GM18870 (cell line): ENCODE results near the gene JAZF1.

Source experiments
- ATAC-seq: cut with Tn5 transposase; IDR thresholded peaks from one replicate; pipeline ENCODE4 v1.9.1; 2021; ENCODE audit warnings: moderate library complexity; ENCODE audit not compliant: unreplicated experiment

JAZF1 gene

GRCh38 chr7:28180364-28181147 lies at the start of gene JAZF1:
JAZF1 (minus strand) TSS chr7:28180795.
- ATAC-seq, result no peak

GRCh38 chr7:28230261-28230660 lies 49.7 kb upstream of the JAZF1 start:
- ATAC-seq, result no peak

- no peak for ATAC-seq
These were observed 47.8 kb upstream of the JAZF1 start for GRCh38 chr7:28228396-28228795.

GRCh38 chr7:28226003-28226402 lies 45.4 kb upstream of the JAZF1 start:
- ATAC-seq, result no peak

GRCh38 chr7:28225576-28225975 lies 45.0 kb upstream of the JAZF1 start:
- ATAC-seq, result no peak

- no peak for ATAC-seq
These were observed 44.1 kb upstream of the JAZF1 start for GRCh38 chr7:28224675-28225074.

- ATAC-seq, result no peak
These were observed 43.6 kb upstream of the JAZF1 start for GRCh38 chr7:28224172-28224571.

- ATAC-seq, result no peak
These were observed 42.0 kb upstream of the JAZF1 start for GRCh38 chr7:28222636-28223035.

- no peak for ATAC-seq
These were observed 39.2 kb upstream of the JAZF1 start for GRCh38 chr7:28219793-28220192.

GRCh38 chr7:28217143-28217542 lies 36.5 kb upstream of the JAZF1 start:
- ATAC-seq, result no peak

GRCh38 chr7:28211006-28211405 lies 30.4 kb upstream of the JAZF1 start:
- ATAC-seq, result no peak

- ATAC-seq, result no peak
These were observed 27.9 kb upstream of the JAZF1 start for GRCh38 chr7:28208506-28208905.

- no peak for ATAC-seq
These were observed 27.0 kb upstream of the JAZF1 start for GRCh38 chr7:28207486-28208158.

GRCh38 chr7:28205506-28205905 lies 24.9 kb upstream of the JAZF1 start:
- ATAC-seq, result no peak

GRCh38 chr7:28203508-28204240 lies 23.1 kb upstream of the JAZF1 start:
- ATAC-seq, result no peak

GRCh38 chr7:28202222-28202621 lies 21.6 kb upstream of the JAZF1 start:
- ATAC-seq, result no peak

GRCh38 chr7:28201131-28201530 lies 20.5 kb upstream of the JAZF1 start:
- ATAC-seq, result no peak

GRCh38 chr7:28200598-28200997 lies 20.0 kb upstream of the JAZF1 start:
- no peak for ATAC-seq

- ATAC-seq, result no peak
These were observed 18.5 kb upstream of the JAZF1 start for GRCh38 chr7:28199021-28199510.

GRCh38 chr7:28195910-28196620 lies 15.5 kb upstream of the JAZF1 start:
- ATAC-seq, result no peak
